ENCODE measurements around the gene RAPGEF2. TPM values are rescaled to one million over a fixed set of nuclear protein-coding genes. Genes with fewer than 3 reads are reported as not detected.
A peak's percentile ranks its signal among the peaks of the same experiment; 100 is the strongest.

The RAPGEF2 gene
- total and polyA plus RNA-seq, 2 experiments from 2014 or later: 10.2 to 63.1 TPM

DNA sequence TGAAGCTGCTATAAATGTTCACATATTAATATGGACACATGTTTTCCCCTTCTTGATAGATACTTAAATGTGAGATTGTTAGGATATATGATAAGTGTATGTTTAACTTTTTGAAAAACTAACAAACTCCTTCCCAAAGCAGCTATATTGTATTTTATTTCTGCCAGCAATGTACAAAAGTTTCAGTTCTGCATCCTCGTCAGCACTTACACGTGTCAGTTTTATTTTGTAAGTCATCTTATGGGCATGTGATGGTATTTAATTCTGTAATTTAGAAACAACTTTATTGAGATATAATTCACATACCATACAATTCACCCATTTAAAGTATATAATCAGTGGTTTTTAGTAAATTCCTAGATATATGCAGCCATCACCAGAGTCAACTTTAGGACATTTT is 31.6 kb downstream of the RAPGEF2 start:
- ATAC-seq: no peak
- no peak overlapping the region for H3K4me3 Mint-ChIP-seq
- Histone ChIP-seq H2AFZ (no peak overlapping the region), H4K20me1 (replicated peaks; ENCODE audit: insufficient read depth) (peaks cover 7% of the 10 kb centered on the region), H3K9me2 (ENCODE audit: insufficient read depth) (no peaks in the 10 kb centered on the region), H3K4me2 (no peak overlapping the region), H3K4me3 (no peak overlapping the region), H3K27ac (ENCODE audit: low read depth) (no peak overlapping the region), H3K27me3 (ENCODE audit: insufficient read depth) (no peaks in the 10 kb centered on the region), H3F3A (replicated peaks; ENCODE audit: low read depth) (no peaks in the 10 kb centered on the region), H3K79me2 (replicated peaks; ENCODE audit: insufficient read depth) (peaks cover 98% of the 10 kb centered on the region), H3K4me1 (ENCODE audit: insufficient read depth) (peaks cover 38% of the 10 kb centered on the region), H3K36me3 (ENCODE audit: insufficient read depth) (no peaks in the 10 kb centered on the region)
- H3K36me3 Mint-ChIP-seq (ENCODE audit: low read depth): no peaks in the 10 kb centered on the region
- H3K27ac Mint-ChIP-seq: no peak overlapping the region
- H3K4me1 Mint-ChIP-seq: peaks cover 49% of the 10 kb centered on the region
- H3K9me3 Mint-ChIP-seq: no peaks in the 10 kb centered on the region
- H3K27me3 Mint-ChIP-seq (ENCODE audit: insufficient read depth, low read depth, poor library complexity): peaks cover 4% of the 10 kb centered on the region
- no peak for DNase-seq (ENCODE audit: low spot score)
- TF ChIP-seq EZH2phosphoT487 (IDR thresholded peaks at IDR 0.05; ENCODE audit: unreplicated experiment): no peak
- no peak for TF ChIP-seq ZNF114 (CRISPR knock-in tag; IDR thresholded peaks at IDR 0.05)
- TF ChIP-seq, protein P1, sequence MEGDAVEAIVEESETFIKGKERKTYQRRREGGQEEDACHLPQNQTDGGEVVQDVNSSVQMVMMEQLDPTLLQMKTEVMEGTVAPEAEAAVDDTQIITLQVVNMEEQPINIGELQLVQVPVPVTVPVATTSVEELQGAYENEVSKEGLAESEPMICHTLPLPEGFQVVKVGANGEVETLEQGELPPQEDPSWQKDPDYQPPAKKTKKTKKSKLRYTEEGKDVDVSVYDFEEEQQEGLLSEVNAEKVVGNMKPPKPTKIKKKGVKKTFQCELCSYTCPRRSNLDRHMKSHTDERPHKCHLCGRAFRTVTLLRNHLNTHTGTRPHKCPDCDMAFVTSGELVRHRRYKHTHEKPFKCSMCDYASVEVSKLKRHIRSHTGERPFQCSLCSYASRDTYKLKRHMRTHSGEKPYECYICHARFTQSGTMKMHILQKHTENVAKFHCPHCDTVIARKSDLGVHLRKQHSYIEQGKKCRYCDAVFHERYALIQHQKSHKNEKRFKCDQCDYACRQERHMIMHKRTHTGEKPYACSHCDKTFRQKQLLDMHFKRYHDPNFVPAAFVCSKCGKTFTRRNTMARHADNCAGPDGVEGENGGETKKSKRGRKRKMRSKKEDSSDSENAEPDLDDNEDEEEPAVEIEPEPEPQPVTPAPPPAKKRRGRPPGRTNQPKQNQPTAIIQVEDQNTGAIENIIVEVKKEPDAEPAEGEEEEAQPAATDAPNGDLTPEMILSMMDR (conservative IDR thresholded peaks at IDR 0.05; ENCODE audit: low read depth in 2 of 2): no peak
- no peak for TF ChIP-seq EZH2 (IDR thresholded peaks at IDR 0.05; ENCODE audit: low read depth, unreplicated experiment)
- TF ChIP-seq, protein P2, sequence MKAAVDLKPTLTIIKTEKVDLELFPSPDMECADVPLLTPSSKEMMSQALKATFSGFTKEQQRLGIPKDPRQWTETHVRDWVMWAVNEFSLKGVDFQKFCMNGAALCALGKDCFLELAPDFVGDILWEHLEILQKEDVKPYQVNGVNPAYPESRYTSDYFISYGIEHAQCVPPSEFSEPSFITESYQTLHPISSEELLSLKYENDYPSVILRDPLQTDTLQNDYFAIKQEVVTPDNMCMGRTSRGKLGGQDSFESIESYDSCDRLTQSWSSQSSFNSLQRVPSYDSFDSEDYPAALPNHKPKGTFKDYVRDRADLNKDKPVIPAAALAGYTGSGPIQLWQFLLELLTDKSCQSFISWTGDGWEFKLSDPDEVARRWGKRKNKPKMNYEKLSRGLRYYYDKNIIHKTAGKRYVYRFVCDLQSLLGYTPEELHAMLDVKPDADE (IDR thresholded peaks at IDR 0.05): no peak

- H3K4me2 ChIP-seq: 0 out of 2 replicates have a peak overlapping the region, but pooled peaks have one; percentile 37
- H3K4me1 Mint-ChIP-seq: peaks cover 36% of the 10 kb centered on the region
- no peaks in the 10 kb centered on the region for H3K27me3 ChIP-seq (ENCODE audit: insufficient read depth)
- 0 out of 2 replicates have a peak overlapping the region, but pooled peaks have one; percentile 11 for H3K27ac ChIP-seq (ENCODE audit: low read depth)
- no peak overlapping the region for H3K4me3 Mint-ChIP-seq
- DNase-seq (ENCODE audit: low spot score) (peak; percentile 33), ATAC-seq (peak; percentile 93)
- H3F3A ChIP-seq (replicated peaks; ENCODE audit: low read depth): no peaks in the 10 kb centered on the region
- H3K27ac Mint-ChIP-seq: no peak overlapping the region; the same call in 1 of the 2 replicates
- no peaks in the 10 kb centered on the region for H3K36me3 ChIP-seq (ENCODE audit: insufficient read depth)
- H3K27me3 Mint-ChIP-seq (ENCODE audit: insufficient read depth, low read depth, poor library complexity): peaks cover 4% of the 10 kb centered on the region
- no peak overlapping the region for H3K4me3 ChIP-seq
- no peaks in the 10 kb centered on the region for H3K9me2 ChIP-seq (ENCODE audit: insufficient read depth)
- H3K9me3 Mint-ChIP-seq: no peaks in the 10 kb centered on the region
- H3K36me3 Mint-ChIP-seq (ENCODE audit: low read depth): no peaks in the 10 kb centered on the region
- no peak overlapping the region for H2AFZ ChIP-seq
- H4K20me1 ChIP-seq (replicated peaks; ENCODE audit: insufficient read depth): peaks cover 11% of the 10 kb centered on the region
- peaks cover 100% of the 10 kb centered on the region for H3K79me2 ChIP-seq (replicated peaks; ENCODE audit: insufficient read depth)
- peaks cover 18% of the 10 kb centered on the region; the same call in 1 of the 2 replicates for H3K4me1 ChIP-seq (ENCODE audit: insufficient read depth)
- TF ChIP-seq JUNB (IDR thresholded peaks at IDR 0.05; ENCODE audit: unreplicated experiment) (no peak), POLR2AphosphoS5 (IDR thresholded peaks at IDR 0.05; ENCODE audit: low read depth) (no peak), NANOG (IDR thresholded peaks at IDR 0.05; ENCODE audit: borderline replicate concordance) (no peak), EZH2phosphoT487 (IDR thresholded peaks at IDR 0.05; ENCODE audit: unreplicated experiment) (no peak)
- TF ChIP-seq, protein P3, sequence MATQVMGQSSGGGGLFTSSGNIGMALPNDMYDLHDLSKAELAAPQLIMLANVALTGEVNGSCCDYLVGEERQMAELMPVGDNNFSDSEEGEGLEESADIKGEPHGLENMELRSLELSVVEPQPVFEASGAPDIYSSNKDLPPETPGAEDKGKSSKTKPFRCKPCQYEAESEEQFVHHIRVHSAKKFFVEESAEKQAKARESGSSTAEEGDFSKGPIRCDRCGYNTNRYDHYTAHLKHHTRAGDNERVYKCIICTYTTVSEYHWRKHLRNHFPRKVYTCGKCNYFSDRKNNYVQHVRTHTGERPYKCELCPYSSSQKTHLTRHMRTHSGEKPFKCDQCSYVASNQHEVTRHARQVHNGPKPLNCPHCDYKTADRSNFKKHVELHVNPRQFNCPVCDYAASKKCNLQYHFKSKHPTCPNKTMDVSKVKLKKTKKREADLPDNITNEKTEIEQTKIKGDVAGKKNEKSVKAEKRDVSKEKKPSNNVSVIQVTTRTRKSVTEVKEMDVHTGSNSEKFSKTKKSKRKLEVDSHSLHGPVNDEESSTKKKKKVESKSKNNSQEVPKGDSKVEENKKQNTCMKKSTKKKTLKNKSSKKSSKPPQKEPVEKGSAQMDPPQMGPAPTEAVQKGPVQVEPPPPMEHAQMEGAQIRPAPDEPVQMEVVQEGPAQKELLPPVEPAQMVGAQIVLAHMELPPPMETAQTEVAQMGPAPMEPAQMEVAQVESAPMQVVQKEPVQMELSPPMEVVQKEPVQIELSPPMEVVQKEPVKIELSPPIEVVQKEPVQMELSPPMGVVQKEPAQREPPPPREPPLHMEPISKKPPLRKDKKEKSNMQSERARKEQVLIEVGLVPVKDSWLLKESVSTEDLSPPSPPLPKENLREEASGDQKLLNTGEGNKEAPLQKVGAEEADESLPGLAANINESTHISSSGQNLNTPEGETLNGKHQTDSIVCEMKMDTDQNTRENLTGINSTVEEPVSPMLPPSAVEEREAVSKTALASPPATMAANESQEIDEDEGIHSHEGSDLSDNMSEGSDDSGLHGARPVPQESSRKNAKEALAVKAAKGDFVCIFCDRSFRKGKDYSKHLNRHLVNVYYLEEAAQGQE (IDR thresholded peaks at IDR 0.05; ENCODE audit: unreplicated experiment): no peak
- TF ChIP-seq, protein P1 (conservative IDR thresholded peaks at IDR 0.05; ENCODE audit: low read depth in 2 of 2): no peak
These were observed 34.3 kb downstream of the RAPGEF2 start for GRCh38 chr4:159137176-159137575.
